DOHH2 (cell line): ENCODE measurements around the gene GCA.

Source experiments
- EZH2phosphoT487 ChIP-seq: fragments of 200-600 bp; sonication (generic); IDR thresholded peaks from 2 replicates; pipeline ENCODE4 v1.6.1; 2017; ENCODE audit warnings: borderline replicate concordance, mild to moderate bottlenecking, antibody characterized with exemption, low read length, moderate library complexity, mixed read lengths
- TF ChIP-seq, protein P1 (sequence below): fragments of 200-600 bp; sonication (generic); IDR thresholded peaks from one replicate; pipeline ENCODE4 v1.5.1; 2014; ENCODE audit warnings: antibody characterized with exemption, mild to moderate bottlenecking, low read depth, low read length; ENCODE audit not compliant: poor library complexity, severe bottlenecking

DNA sequence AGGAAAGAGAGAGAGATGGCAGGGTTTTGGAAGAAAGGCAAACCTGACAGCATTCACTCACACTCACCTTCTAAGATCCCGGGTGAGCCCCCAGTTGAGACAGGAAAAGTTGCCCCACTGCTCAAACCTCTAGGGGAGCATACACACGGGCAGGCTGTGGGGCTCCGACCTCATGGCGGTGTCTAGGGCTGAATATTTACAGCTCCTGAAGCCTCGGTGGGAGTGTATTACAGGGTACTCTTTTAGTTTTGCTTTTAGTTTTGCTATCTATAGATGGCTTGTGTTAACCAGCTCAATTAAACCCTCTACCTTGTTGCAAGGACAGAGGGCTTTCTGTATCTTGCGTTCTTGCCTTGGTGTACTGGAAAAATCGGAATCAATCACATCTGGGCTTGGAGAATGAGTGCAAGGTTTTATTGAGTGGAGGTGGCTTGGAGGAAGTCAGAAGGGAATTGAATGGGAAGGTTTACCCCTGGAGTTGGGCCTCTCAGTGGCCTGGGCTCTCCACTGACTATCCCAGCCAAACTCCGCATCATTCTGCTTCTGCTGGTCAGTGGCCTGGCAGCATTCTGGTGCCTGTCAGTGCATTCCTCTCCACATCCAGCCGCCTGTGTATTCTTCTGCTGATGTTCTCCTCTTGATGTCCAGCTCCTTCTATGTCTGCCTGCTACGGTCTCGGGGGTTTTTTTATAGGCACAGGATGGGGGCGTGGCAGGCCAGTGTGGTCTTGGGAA lies 15.3 kb upstream of the GCA start:
- TF ChIP-seq, protein P1, sequence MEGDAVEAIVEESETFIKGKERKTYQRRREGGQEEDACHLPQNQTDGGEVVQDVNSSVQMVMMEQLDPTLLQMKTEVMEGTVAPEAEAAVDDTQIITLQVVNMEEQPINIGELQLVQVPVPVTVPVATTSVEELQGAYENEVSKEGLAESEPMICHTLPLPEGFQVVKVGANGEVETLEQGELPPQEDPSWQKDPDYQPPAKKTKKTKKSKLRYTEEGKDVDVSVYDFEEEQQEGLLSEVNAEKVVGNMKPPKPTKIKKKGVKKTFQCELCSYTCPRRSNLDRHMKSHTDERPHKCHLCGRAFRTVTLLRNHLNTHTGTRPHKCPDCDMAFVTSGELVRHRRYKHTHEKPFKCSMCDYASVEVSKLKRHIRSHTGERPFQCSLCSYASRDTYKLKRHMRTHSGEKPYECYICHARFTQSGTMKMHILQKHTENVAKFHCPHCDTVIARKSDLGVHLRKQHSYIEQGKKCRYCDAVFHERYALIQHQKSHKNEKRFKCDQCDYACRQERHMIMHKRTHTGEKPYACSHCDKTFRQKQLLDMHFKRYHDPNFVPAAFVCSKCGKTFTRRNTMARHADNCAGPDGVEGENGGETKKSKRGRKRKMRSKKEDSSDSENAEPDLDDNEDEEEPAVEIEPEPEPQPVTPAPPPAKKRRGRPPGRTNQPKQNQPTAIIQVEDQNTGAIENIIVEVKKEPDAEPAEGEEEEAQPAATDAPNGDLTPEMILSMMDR = no peak
- no peak for TF ChIP-seq EZH2phosphoT487
